Caco-2 (cell line): ENCODE results near the gene TAOK2. TPM values are rescaled to one million over a fixed set of nuclear protein-coding genes. Genes with fewer than 3 reads are reported as not detected.
"Not testable (repeated sequence)": the region's sequence is repeated elsewhere in the genome, so short reads cannot be mapped to it uniquely, and the experiment has no call there.

Experiments
- BruUV-seq: library from RNA; stranded (reverse); fragments of 400-500 nt; replicated peaks from 2 replicates; lab custom pipeline; 2021; lab: Mats Ljungman, UMichigan
- CTCF ChIA-PET: fragments of 300-600 bp; sonication (Branson Sonifier 250); formaldehyde crosslinking; loops from one replicate; lab custom pipeline; 2022; ENCODE audit warnings: antibody characterized with exemption; lab: Charles Lee
- POLR2A ChIA-PET: fragments of 300-600 bp; sonication (Branson Sonifier 250); formaldehyde crosslinking; loops from one replicate; lab custom pipeline; 2022; ENCODE audit warnings: antibody characterized with exemption; lab: Charles Lee
- DNase-seq, 2 experiments: peaks; one replicate each; pipeline versions ENCODE4 v3.0.0 to v3.0.0-alpha.2; 2020 to 2022
- H3K27me3 ChIP-seq: replicated peaks from 2 replicates; pipeline ENCODE4 v1.6.0; 2011; ENCODE audit warnings: low read length; ENCODE audit not compliant: control insufficient read depth, insufficient read depth
- H3K36me3 ChIP-seq: 2 replicates; pipeline ENCODE4 v1.5.1; 2011; ENCODE audit warnings: low read length; ENCODE audit not compliant: control insufficient read depth, insufficient read depth
- H3K4me1 ChIP-seq: fragments of 250-450 bp; sonication (Bioruptor Pico); 2 replicates; pipeline ENCODE4 v1.5.1; 2020; ENCODE audit warnings: mild to moderate bottlenecking
- H3K4me3 ChIP-seq: 2 replicates; pipeline ENCODE4 v1.5.1; 2011; ENCODE audit warnings: low read depth, mild to moderate bottlenecking, control low read depth, low read length
- H3K9me3 ChIP-seq: fragments of 250-450 bp; sonication (Bioruptor Pico); 2 replicates; pipeline ENCODE4 v1.5.1; 2020; ENCODE audit warnings: mild to moderate bottlenecking, moderate library complexity
- H3K27ac Mint-ChIP-seq: one replicate; pipeline ENCODE4 v1.8.0; 2022; ENCODE audit warnings: mixed read lengths; ENCODE audit not compliant: unreplicated experiment
- H3K27me3 Mint-ChIP-seq: one replicate; pipeline ENCODE4 v1.8.0; 2022; ENCODE audit warnings: mixed read lengths; ENCODE audit not compliant: insufficient read depth, unreplicated experiment
- H3K36me3 Mint-ChIP-seq: one replicate; pipeline ENCODE4 v1.8.0; 2022; ENCODE audit warnings: mild to moderate bottlenecking, mixed read lengths; ENCODE audit not compliant: insufficient read depth, unreplicated experiment
- H3K4me1 Mint-ChIP-seq: one replicate; pipeline ENCODE4 v1.8.0; 2022; ENCODE audit warnings: low read depth, mixed read lengths; ENCODE audit not compliant: unreplicated experiment
- H3K4me3 Mint-ChIP-seq: one replicate; pipeline ENCODE4 v1.8.0; 2022; ENCODE audit warnings: mild to moderate bottlenecking, moderate library complexity, mixed read lengths; ENCODE audit not compliant: unreplicated experiment
- H3K9me3 Mint-ChIP-seq: one replicate; pipeline ENCODE4 v1.8.0; 2022; ENCODE audit warnings: mixed read lengths; ENCODE audit not compliant: unreplicated experiment
- intact Hi-C: fragments of 100-400 bp; cut with micrococcal nuclease; formaldehyde crosslinking; loops from one replicate; pipeline ENCODE4 v1.10.0; 2022; ENCODE audit not compliant: unreplicated experiment
- total RNA-seq: library from RNA; stranded (reverse); gene quantifications from 2 replicates; pipeline ENCODE4 v1.2.3, GENCODE V29; 2022
- TF ChIP-seq, protein P1 (sequence below), 2 experiments: fragments of 200-600 bp in 1 of 2; IDR thresholded peaks; 1 replicate in 1 of 2; 2 replicates in 1 of 2; pipeline versions ENCODE4 v1.5.1 to v1.8.0; 2011 to 2022; ENCODE audit warnings: antibody characterized with exemption in 1 of 2, control low read depth in 1 of 2, inconsistent platforms in 1 of 2, low read depth in 1 of 2, low read length in 1 of 2, mild to moderate bottlenecking in 1 of 2, moderate library complexity in 1 of 2; ENCODE audit not compliant: insufficient read depth in 1 of 2, severe bottlenecking in 1 of 2, unreplicated experiment in 1 of 2

The TAOK2 gene
- total RNA-seq, 1 experiment from 2014 or later, result 47.1 TPM

DNA sequence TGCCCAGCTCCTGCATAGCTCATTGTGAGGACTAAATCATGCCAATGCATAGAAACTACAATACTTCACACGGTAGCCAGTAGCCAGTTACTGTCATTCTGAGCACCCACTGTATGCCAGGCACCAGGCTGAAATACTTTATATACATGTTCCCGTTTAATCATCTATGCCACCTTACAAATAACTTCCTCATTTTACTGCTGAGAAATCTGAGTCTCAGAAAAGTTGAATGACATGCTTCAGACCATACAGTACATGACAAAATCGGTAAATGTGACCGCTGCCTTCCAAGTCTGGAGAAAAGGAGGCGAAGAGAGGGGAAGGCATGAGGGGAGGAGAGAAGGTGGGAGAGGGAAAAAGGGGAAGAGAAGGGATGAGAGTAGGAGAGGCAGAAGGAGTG, 66.6 kb downstream of the TAOK2 start:
- H3K9me3 Mint-ChIP-seq, result no peaks in the 10 kb centered on the region
- H3K27me3 Mint-ChIP-seq, result peaks cover 3% of the 10 kb centered on the region
- H3K4me3 Mint-ChIP-seq, result no peak overlapping the region
- no peaks in the 10 kb centered on the region for H3K9me3 ChIP-seq
- TF ChIP-seq, protein P1, sequence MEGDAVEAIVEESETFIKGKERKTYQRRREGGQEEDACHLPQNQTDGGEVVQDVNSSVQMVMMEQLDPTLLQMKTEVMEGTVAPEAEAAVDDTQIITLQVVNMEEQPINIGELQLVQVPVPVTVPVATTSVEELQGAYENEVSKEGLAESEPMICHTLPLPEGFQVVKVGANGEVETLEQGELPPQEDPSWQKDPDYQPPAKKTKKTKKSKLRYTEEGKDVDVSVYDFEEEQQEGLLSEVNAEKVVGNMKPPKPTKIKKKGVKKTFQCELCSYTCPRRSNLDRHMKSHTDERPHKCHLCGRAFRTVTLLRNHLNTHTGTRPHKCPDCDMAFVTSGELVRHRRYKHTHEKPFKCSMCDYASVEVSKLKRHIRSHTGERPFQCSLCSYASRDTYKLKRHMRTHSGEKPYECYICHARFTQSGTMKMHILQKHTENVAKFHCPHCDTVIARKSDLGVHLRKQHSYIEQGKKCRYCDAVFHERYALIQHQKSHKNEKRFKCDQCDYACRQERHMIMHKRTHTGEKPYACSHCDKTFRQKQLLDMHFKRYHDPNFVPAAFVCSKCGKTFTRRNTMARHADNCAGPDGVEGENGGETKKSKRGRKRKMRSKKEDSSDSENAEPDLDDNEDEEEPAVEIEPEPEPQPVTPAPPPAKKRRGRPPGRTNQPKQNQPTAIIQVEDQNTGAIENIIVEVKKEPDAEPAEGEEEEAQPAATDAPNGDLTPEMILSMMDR (IDR thresholded peaks at IDR 0.05; ENCODE audit: insufficient read depth in 1 of 2, low read depth in 1 of 2, low read length in 1 of 2, severe bottlenecking in 1 of 2, unreplicated experiment in 1 of 2), result no peak
- H3K36me3 Mint-ChIP-seq, result no peaks in the 10 kb centered on the region
- H3K27ac Mint-ChIP-seq, result no peak overlapping the region
- DNase-seq, result no peak
- no peaks in the 10 kb centered on the region for H3K4me1 ChIP-seq
- intact Hi-C loops, result no loop called here
- no peaks in the 10 kb centered on the region for H3K27me3 ChIP-seq
- no peaks in the 10 kb centered on the region for H3K36me3 ChIP-seq
- H3K4me3 ChIP-seq, result no peak overlapping the region
- ChIA-PET CTCF (no interaction called here), POLR2A (no interaction called here)
- BruUV-seq, result no TSS peak
- no peaks in the 10 kb centered on the region for H3K4me1 Mint-ChIP-seq

DNA sequence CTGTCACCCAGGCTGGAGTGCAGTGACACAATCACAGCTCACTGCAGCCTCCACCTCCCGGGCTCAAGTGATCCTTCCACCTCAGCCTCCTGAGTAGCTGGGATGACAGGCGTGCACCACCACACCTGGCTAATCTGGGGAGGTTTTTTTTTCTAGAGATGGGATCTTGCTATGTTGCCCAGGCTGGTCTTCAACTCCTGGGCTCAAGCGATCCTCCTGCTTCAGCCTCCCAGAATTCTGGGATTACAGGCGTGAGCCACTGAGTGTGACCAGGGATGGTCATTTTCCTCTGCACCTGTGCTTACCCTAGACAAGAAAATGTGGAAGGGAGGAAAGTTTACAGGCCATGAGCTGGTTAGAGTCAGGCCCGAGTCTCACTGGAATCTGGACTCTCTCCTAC, 67.0 kb downstream of the TAOK2 start:
- H3K4me3 Mint-ChIP-seq, H3K4me1 ChIP-seq, intact Hi-C loops, H3K4me1 Mint-ChIP-seq, H3K27me3 ChIP-seq, H3K36me3 ChIP-seq, H3K9me3 Mint-ChIP-seq, H3K27ac Mint-ChIP-seq, POLR2A ChIA-PET, BruUV-seq, H3K36me3 Mint-ChIP-seq, H3K27me3 Mint-ChIP-seq, DNase-seq, CTCF ChIA-PET, H3K4me3 ChIP-seq, H3K9me3 ChIP-seq: not testable (repeated sequence)

DNA sequence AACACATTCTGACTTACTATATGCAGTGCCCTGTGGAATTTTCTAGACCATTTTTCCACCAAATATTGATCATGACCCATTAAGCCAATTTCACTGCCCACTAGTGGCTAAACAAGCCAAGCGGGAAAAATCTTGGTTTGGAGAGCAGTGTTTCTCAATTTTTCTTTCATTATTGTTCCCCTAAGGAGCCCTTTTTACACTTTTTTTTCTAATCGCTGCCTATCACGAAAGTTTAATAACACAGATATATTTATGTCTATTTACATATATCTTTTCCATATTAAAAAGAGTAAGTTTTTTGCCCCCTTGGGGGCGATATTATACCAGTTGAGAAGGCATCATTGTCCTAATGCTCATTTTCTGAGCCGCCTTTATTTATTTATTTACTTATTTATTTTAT, 68.2 kb downstream of the TAOK2 start:
- no peaks in the 10 kb centered on the region for H3K36me3 Mint-ChIP-seq
- no TSS peak for BruUV-seq
- POLR2A ChIA-PET, result no interaction called here

More for the DNA sequence above, 68.2 kb downstream of the TAOK2 start:
- no peaks in the 10 kb centered on the region for H3K9me3 ChIP-seq
- no peaks in the 10 kb centered on the region for H3K4me1 Mint-ChIP-seq
- CTCF ChIA-PET, result interaction anchor here (0.6 to 0.9 kb wide), 2 partner anchors 10 to 1101 kb away, joined by 3 to 4 read pairs; no protein-coding TSS in a partner anchor
- H3K27ac Mint-ChIP-seq, result no peak overlapping the region
- H3K4me1 ChIP-seq, result no peaks in the 10 kb centered on the region
- intact Hi-C loops, result no loop called here
- no peak overlapping the region for H3K4me3 ChIP-seq
- no peak overlapping the region for H3K4me3 Mint-ChIP-seq
- TF ChIP-seq, protein P1 (IDR thresholded peaks at IDR 0.05; ENCODE audit: insufficient read depth in 1 of 2, low read depth in 1 of 2, low read length in 1 of 2, severe bottlenecking in 1 of 2, unreplicated experiment in 1 of 2), result peak in 1 of 2 experiments; percentile 56
- H3K36me3 ChIP-seq, result no peaks in the 10 kb centered on the region
- no peaks in the 10 kb centered on the region for H3K27me3 Mint-ChIP-seq
- no peaks in the 10 kb centered on the region for H3K27me3 ChIP-seq
- no peaks in the 10 kb centered on the region for H3K9me3 Mint-ChIP-seq
- DNase-seq, result no peak

Other genes starting within 250 kb of the TAOK2 start
- not detected in 2 replicates for gene C16orf54, start 227.9 kb upstream of the TAOK2 start, total RNA-seq
- 1.4 and 1.9 TPM in 2 replicates for gene ZG16, start 195.6 kb upstream of the TAOK2 start, total RNA-seq
- 134 and 152 TPM in 2 replicates for gene KIF22, start 183.1 kb upstream of the TAOK2 start, total RNA-seq
- 299 and 317 TPM in 2 replicates for gene MAZ, start 167.3 kb upstream of the TAOK2 start, total RNA-seq
- 3.6 and 3.9 TPM in 2 replicates for gene PRRT2, start 161.7 kb upstream of the TAOK2 start, total RNA-seq
- gene PAGR1, start 157.7 kb upstream of the TAOK2 start, total RNA-seq, result 31.4 and 33.0 TPM in 2 replicates
- gene MVP, start 153.4 kb upstream of the TAOK2 start, total RNA-seq, result 62.9 and 72.5 TPM in 2 replicates
- 56.6 and 57.1 TPM in 2 replicates for gene CDIPT, start 110.6 kb upstream of the TAOK2 start, total RNA-seq
- gene SEZ6L2, start 74.3 kb upstream of the TAOK2 start, total RNA-seq, result 24.1 and 26.3 TPM in 2 replicates
- 13.2 and 14.7 TPM in 2 replicates for gene ASPHD1, start 73.4 kb upstream of the TAOK2 start, total RNA-seq
- gene KCTD13, start 47.6 kb upstream of the TAOK2 start, total RNA-seq, result 13.0 and 14.9 TPM in 2 replicates
- gene TMEM219, start 11.8 kb upstream of the TAOK2 start, total RNA-seq, result 54.5 and 57.7 TPM in 2 replicates
- 22.7 and 23.3 TPM in 2 replicates for gene HIRIP3, start 21.7 kb downstream of the TAOK2 start, total RNA-seq
- 58.6 and 58.8 TPM in 2 replicates for gene INO80E, start 22.4 kb downstream of the TAOK2 start, total RNA-seq
- 3.5 and 4.5 TPM in 2 replicates for gene DOC2A, start 37.2 kb downstream of the TAOK2 start, total RNA-seq
- not detected in 2 replicates for gene C16orf92, start 49.3 kb downstream of the TAOK2 start, total RNA-seq
- gene TLCD3B, start 57.4 kb downstream of the TAOK2 start, total RNA-seq, result 0.48 and 0.60 TPM in 2 replicates
- 675 and 802 TPM in 2 replicates for gene ALDOA, start 91.9 kb downstream of the TAOK2 start, total RNA-seq
- 130 and 134 TPM in 2 replicates for gene PPP4C, start 102.1 kb downstream of the TAOK2 start, total RNA-seq
- 1.1 and 1.6 TPM in 2 replicates for gene TBX6, start 118.1 kb downstream of the TAOK2 start, total RNA-seq
- 24.4 and 26.3 TPM in 2 replicates for gene YPEL3, start 122.3 kb downstream of the TAOK2 start, total RNA-seq
- 5.8 and 8.4 TPM in 2 replicates for gene GDPD3, start 139.7 kb downstream of the TAOK2 start, total RNA-seq
- 64.0 and 71.9 TPM in 2 replicates for gene MAPK3, start 149.4 kb downstream of the TAOK2 start, total RNA-seq
- gene CORO1A, start 209.7 kb downstream of the TAOK2 start, total RNA-seq, result 0.95 and 1.2 TPM in 2 replicates
- gene BOLA2B, start 219.8 kb downstream of the TAOK2 start, total RNA-seq, result 96.5 and 114 TPM in 2 replicates
- gene SLX1A, start 220.0 kb downstream of the TAOK2 start, total RNA-seq, result 19.1 and 19.9 TPM in 2 replicates
- gene SULT1A3, start 225.4 kb downstream of the TAOK2 start, total RNA-seq, result 8.3 and 9.1 TPM in 2 replicates